ENCODE measurements around the gene DDX20.

DDX20 gene

GRCh38 chr1:111802984-111803383 lies 47.3 kb downstream of the DDX20 start:
- Histone ChIP-seq H3K36me3 (ENCODE audit: low read length) (no peaks in the 10 kb centered on the region), H3K9me2 (replicated peaks; ENCODE audit: insufficient read depth, low read length) (no peaks in the 10 kb centered on the region), H3K27ac (ENCODE audit: low read depth, low read length) (no peak overlapping the region), H3K4me3 (ENCODE audit: insufficient read depth, low read length, poor library complexity, severe bottlenecking) (no peak overlapping the region), H2AFZ (ENCODE audit: low read depth, low read length, severe bottlenecking) (no peak overlapping the region), H4K20me1 (ENCODE audit: low read depth, low read length) (no peaks in the 10 kb centered on the region), H3F3A (ENCODE audit: insufficient read depth) (no peaks in the 10 kb centered on the region), H3K4me2 (ENCODE audit: low read depth, low read length, poor library complexity, severe bottlenecking) (no peak overlapping the region), H3K79me2 (ENCODE audit: insufficient read depth, low read length) (no peaks in the 10 kb centered on the region), H3K27me3 (ENCODE audit: low read length) (no peaks in the 10 kb centered on the region), H3K9me3 (ENCODE audit: insufficient read depth, low read length) (no peaks in the 10 kb centered on the region), H3K9ac (ENCODE audit: low read length) (no peak overlapping the region)
- TF ChIP-seq EZH2phosphoT487 (conservative IDR thresholded peaks at IDR 0.05; ENCODE audit: low read length) (no peak), CTCF (IDR thresholded peaks at IDR 0.05; ENCODE audit: insufficient read depth, low read length, poor library complexity, severe bottlenecking) (no peak)

GRCh38 chr1:111803951-111804350 lies 48.2 kb downstream of the DDX20 start:
- H3K27me3 ChIP-seq (ENCODE audit: low read length), result no peaks in the 10 kb centered on the region
- TF ChIP-seq CTCF (IDR thresholded peaks at IDR 0.05; ENCODE audit: insufficient read depth, low read length, poor library complexity, severe bottlenecking) (no peak), EZH2phosphoT487 (conservative IDR thresholded peaks at IDR 0.05; ENCODE audit: low read length) (no peak)

GRCh38 chr1:111804776-111805175 lies 49.1 kb downstream of the DDX20 start:
- no peaks in the 10 kb centered on the region for H3K79me2 ChIP-seq (ENCODE audit: insufficient read depth, low read length)
- H3K4me3 ChIP-seq (ENCODE audit: insufficient read depth, low read length, poor library complexity, severe bottlenecking), result no peak overlapping the region
- H3K4me2 ChIP-seq (ENCODE audit: low read depth, low read length, poor library complexity, severe bottlenecking), result no peak overlapping the region
- H3K9me2 ChIP-seq (replicated peaks; ENCODE audit: insufficient read depth, low read length), result no peaks in the 10 kb centered on the region
- H3K9me3 ChIP-seq (ENCODE audit: insufficient read depth, low read length), result no peaks in the 10 kb centered on the region
- H3K27me3 ChIP-seq (ENCODE audit: low read length), result no peaks in the 10 kb centered on the region
- H3F3A ChIP-seq (ENCODE audit: insufficient read depth), result no peaks in the 10 kb centered on the region
- no peaks in the 10 kb centered on the region for H3K36me3 ChIP-seq (ENCODE audit: low read length)
- no peak overlapping the region for H3K27ac ChIP-seq (ENCODE audit: low read depth, low read length)
- no peak for TF ChIP-seq EZH2phosphoT487 (conservative IDR thresholded peaks at IDR 0.05; ENCODE audit: low read length)
- TF ChIP-seq CTCF (IDR thresholded peaks at IDR 0.05; ENCODE audit: insufficient read depth, low read length, poor library complexity, severe bottlenecking), result no peak
- H4K20me1 ChIP-seq (ENCODE audit: low read depth, low read length), result no peaks in the 10 kb centered on the region
- no peak overlapping the region for H2AFZ ChIP-seq (ENCODE audit: low read depth, low read length, severe bottlenecking)
- no peak overlapping the region for H3K9ac ChIP-seq (ENCODE audit: low read length)

More at GRCh38 chr1:111803951-111804350, 48.2 kb downstream of the DDX20 start:
- Histone ChIP-seq H3K4me3 (ENCODE audit: insufficient read depth, low read length, poor library complexity, severe bottlenecking) (no peak overlapping the region), H3K9ac (ENCODE audit: low read length) (no peak overlapping the region), H3K9me2 (replicated peaks; ENCODE audit: insufficient read depth, low read length) (no peaks in the 10 kb centered on the region), H4K20me1 (ENCODE audit: low read depth, low read length) (no peaks in the 10 kb centered on the region), H3K4me2 (ENCODE audit: low read depth, low read length, poor library complexity, severe bottlenecking) (no peak overlapping the region), H3K9me3 (ENCODE audit: insufficient read depth, low read length) (no peaks in the 10 kb centered on the region), H3K79me2 (ENCODE audit: insufficient read depth, low read length) (no peaks in the 10 kb centered on the region), H3K27ac (ENCODE audit: low read depth, low read length) (no peak overlapping the region), H3K36me3 (ENCODE audit: low read length) (no peaks in the 10 kb centered on the region), H2AFZ (ENCODE audit: low read depth, low read length, severe bottlenecking) (no peak overlapping the region), H3F3A (ENCODE audit: insufficient read depth) (no peaks in the 10 kb centered on the region)

All from SU-DHL-6 (cell line).